Left lung (tissue), 10 donors: ENCODE data around the gene TMEM106C. TPM values are rescaled to one million over a fixed set of nuclear protein-coding genes. Genes with fewer than 3 reads are reported as not detected.

Experiments used
- ATAC-seq: fragments of 200-7000 bp; cut with Tn5 transposase; one replicate; pipeline ENCODE4 v1.9.1; 2020; ENCODE audit warnings: moderate library complexity
- DNase-seq, 4 donors: peaks; one replicate each; pipeline ENCODE4 v3.0.0-alpha.2; 2013 to 2020
- H3K27ac ChIP-seq, 2 donors: fragments of 200-600 bp; sonication (generic) in 1 of 2; one replicate each; pipeline versions ENCODE4 v1.5.0 to v1.8.0; 2020 to 2021
- H3K27me3 ChIP-seq, 2 donors: fragments of 200-600 bp; sonication (generic) in 1 of 2; one replicate each; pipeline versions ENCODE4 v1.5.0 to v1.8.0; 2020 to 2021
- H3K36me3 ChIP-seq, 2 donors: fragments of 200-600 bp; sonication (generic) in 1 of 2; one replicate each; pipeline versions ENCODE4 v1.5.0 to v1.8.0; 2020 to 2021
- H3K4me1 ChIP-seq, 2 donors: fragments of 200-600 bp; one replicate each; pipeline ENCODE4 v1.8.0; 2021
- H3K4me3 ChIP-seq, 2 donors: fragments of 200-600 bp; sonication (generic) in 1 of 2; one replicate each; pipeline versions ENCODE4 v1.5.0 to v1.8.0; 2020 to 2021; ENCODE audit warnings: mild to moderate bottlenecking in 1 of 2
- H3K9me3 ChIP-seq, 2 donors: fragments of 200-600 bp; sonication (generic) in 1 of 2; one replicate each; pipeline versions ENCODE4 v1.5.0 to v1.8.0; 2020 to 2021
- CTCF ChIP-seq, 2 donors: fragments of 200-600 bp; sonication (generic) in 1 of 2; IDR thresholded peaks; one replicate each; pipeline versions ENCODE4 v1.5.0 to v1.8.0; 2021; ENCODE audit warnings: antibody characterized with exemption in 2 of 2
- intact Hi-C, 2 donors: fragments of 100-400 bp; cut with DNase I; formaldehyde crosslinking; loops; one replicate each; pipeline versions ENCODE4 v1.11.2 to v1.14.2; 2022
- polyA plus RNA-seq, 6 donors: library from polyadenylated mRNA; unstranded; fragments of 120-200 nt; gene quantifications; one replicate each; pipeline ENCODE4 v1.2.1, GENCODE V29; 2013; ENCODE audit not compliant: insufficient read length in 6 of 6
- total RNA-seq, 2 donors: library from RNA; stranded (reverse); fragmentation: NEBNext Ultra II Directional; extraction: Animal tissue kit (Norgen Biotek cat#: 25700); gene quantifications; one replicate each; pipeline ENCODE4 v1.2.1, GENCODE V29; 2021
- donor health status: DM: no; HTN: yes; CAD: no.
- donor health status: DM: no; HTN: no; CAD: no.

The TMEM106C gene
- total and polyA plus RNA-seq, 8 donors = 43.1 to 99.3 (median 82.1) TPM

DNA sequence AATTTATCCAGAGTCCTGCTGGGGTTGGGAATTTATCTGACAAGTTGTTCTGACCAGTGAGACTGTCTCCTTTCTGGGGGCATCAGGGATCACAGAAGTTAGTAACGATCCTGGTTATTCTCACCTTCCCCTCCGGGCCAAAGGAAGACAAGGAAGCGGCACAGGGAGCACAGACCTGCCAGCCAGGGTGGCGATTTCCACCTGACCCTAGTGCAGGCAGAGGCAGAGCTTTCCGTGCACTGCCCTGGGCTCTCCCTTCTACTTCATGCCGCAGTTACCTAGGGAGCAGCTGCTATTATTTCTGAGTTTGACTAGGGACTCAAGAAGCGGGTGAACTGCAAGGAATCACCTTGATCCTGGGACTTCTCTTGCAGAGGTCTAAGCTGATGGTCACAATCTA lies 7.4 kb downstream of the TMEM106C start:
- Histone ChIP-seq H3K4me3 (no peak overlapping the region), H3K36me3 (peaks cover 0 to 24% of the 10 kb centered on the region in 2 donors), H3K9me3 (no peaks in the 10 kb centered on the region), H3K4me1 (no peaks in the 10 kb centered on the region), H3K27ac (no peak overlapping the region), H3K27me3 (no peaks in the 10 kb centered on the region)
- DNase-seq (no peak), ATAC-seq (no peak)
- intact Hi-C loops = no loop called here
- no peak for TF ChIP-seq CTCF (IDR thresholded peaks at IDR 0.05)

- ATAC-seq (no peak), DNase-seq (no peak)
- Histone ChIP-seq H3K27ac (no peak overlapping the region), H3K36me3 (peaks cover 0 to 10% of the 10 kb centered on the region in 2 donors), H3K27me3 (no peaks in the 10 kb centered on the region), H3K9me3 (no peaks in the 10 kb centered on the region), H3K4me1 (no peaks in the 10 kb centered on the region), H3K4me3 (no peak overlapping the region)
- intact Hi-C loops = no loop called here
- no peak for TF ChIP-seq CTCF (IDR thresholded peaks at IDR 0.05)
These were observed 9.5 kb downstream of the TMEM106C start for GRCh38 chr12:47972895-47973294.

DNA sequence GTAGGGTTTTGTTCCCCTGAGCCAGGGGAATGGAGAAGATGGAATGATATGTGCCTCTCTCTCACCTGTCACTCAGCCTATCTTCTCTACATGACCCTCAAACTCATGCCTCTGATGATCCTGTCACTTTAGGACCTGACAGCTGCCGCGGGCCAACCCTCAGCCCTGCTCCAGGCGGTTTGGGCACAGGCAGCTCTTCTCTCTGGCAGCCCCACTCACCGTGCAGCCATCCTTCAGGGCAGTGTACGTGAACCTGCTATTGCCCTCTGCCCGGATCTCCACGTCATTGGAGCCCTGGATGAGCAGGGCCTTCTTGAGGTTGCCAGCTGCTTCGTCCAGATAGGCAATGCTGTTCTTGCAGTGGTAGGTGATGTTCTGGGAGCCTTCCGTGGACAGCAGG lies 10.5 kb downstream of the TMEM106C start:
- Histone ChIP-seq H3K27ac (no peak overlapping the region), H3K9me3 (no peaks in the 10 kb centered on the region), H3K27me3 (no peaks in the 10 kb centered on the region), H3K36me3 (peaks cover 0 to 2% of the 10 kb centered on the region in 2 donors), H3K4me3 (no peak overlapping the region), H3K4me1 (no peaks in the 10 kb centered on the region)
- no peak for DNase-seq
- no peak for ATAC-seq
- intact Hi-C loops = no loop called here
- TF ChIP-seq CTCF (IDR thresholded peaks at IDR 0.05) = no peak

GRCh38 chr12:47975036-47975620 lies 11.7 kb downstream of the TMEM106C start:
- Histone ChIP-seq H3K4me1 (no peaks in the 10 kb centered on the region), H3K27me3 (no peaks in the 10 kb centered on the region), H3K36me3 (no peaks in the 10 kb centered on the region), H3K4me3 (no peak overlapping the region), H3K27ac (no peak overlapping the region), H3K9me3 (no peaks in the 10 kb centered on the region)
- TF ChIP-seq CTCF (IDR thresholded peaks at IDR 0.05) = no peak
- ATAC-seq (no peak), DNase-seq (no peak)
- intact Hi-C loops = no loop called here

DNA sequence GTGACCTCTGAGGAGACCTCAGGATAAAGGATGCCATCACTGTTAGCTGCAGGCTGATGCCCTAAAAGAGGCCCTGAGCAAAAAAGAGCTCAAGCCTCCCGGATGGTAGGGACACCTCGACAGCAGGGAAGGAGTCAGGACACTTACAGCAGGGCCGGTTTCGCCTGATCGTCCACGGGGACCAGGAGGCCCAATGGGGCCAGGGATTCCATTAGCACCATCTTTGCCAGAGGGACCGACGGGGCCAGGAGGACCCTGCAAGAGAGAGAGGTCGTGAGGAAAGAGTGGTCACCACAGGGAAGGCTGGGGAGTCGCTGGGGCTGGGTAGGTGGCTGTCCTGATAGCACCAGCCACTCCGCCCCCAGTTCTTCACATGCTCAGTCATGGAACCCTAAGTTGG lies 12.4 kb downstream of the TMEM106C start:
- DNase-seq (no peak), ATAC-seq (no peak)
- TF ChIP-seq CTCF (IDR thresholded peaks at IDR 0.05) = no peak
- Histone ChIP-seq H3K27ac (no peak overlapping the region), H3K4me1 (no peaks in the 10 kb centered on the region), H3K36me3 (no peaks in the 10 kb centered on the region), H3K27me3 (no peaks in the 10 kb centered on the region), H3K4me3 (no peak overlapping the region), H3K9me3 (no peaks in the 10 kb centered on the region)
- intact Hi-C loops = no loop called here
